Right renal cortex interstitium (tissue), 3 donors: Measurements from ENCODE around the gene KRT38. TPM values are rescaled to one million over a fixed set of nuclear protein-coding genes. Genes with fewer than 3 reads are reported as not detected.
A peak's percentile ranks its signal among the peaks of the same experiment; 100 is the strongest.

ENCODE experiments used
- DNase-seq, 3 donors: peaks; one replicate each; pipeline ENCODE4 v3.0.0-alpha.2; 2013; ENCODE audit warnings: low read depth in 3 of 3, low spot score in 2 of 3
- polyA plus RNA-seq, 3 donors: library from polyadenylated mRNA; unstranded; fragments of 120-200 nt; gene quantifications; one replicate each; pipeline ENCODE4 v1.2.1, GENCODE V29; 2013; ENCODE audit not compliant: insufficient read length in 3 of 3

Gene KRT38
- not detected for polyA plus RNA-seq

GRCh38 chr17:41440531-41441033, at the start of gene KRT38:
TSS of gene KRT38 (minus strand) at chr17:41440983. CDS start at chr17:41440921, 62 bp downstream.
- no peak for DNase-seq

GRCh38 chr17:41489531-41489930, 48.7 kb upstream of the KRT38 start, which contains the start of gene KRT36:
TSS of gene KRT36 (minus strand) at chr17:41489910. CDS start at chr17:41489864, 46 bp downstream.
- no peak for DNase-seq

GRCh38 chr17:41486809-41487530, 46.2 kb upstream of the KRT38 start:
- no peak for DNase-seq

- DNase-seq = no peak
These were observed 45.5 kb upstream of the KRT38 start for GRCh38 chr17:41486316-41486715.

GRCh38 chr17:41484920-41485904, 44.4 kb upstream of the KRT38 start:
- DNase-seq = no peak

GRCh38 chr17:41483991-41484826, 43.4 kb upstream of the KRT38 start:
- no peak for DNase-seq

- DNase-seq = no peak
These were observed 42.7 kb upstream of the KRT38 start for GRCh38 chr17:41483531-41483930.

- DNase-seq = peak in 2 of 3 donors; percentile 15 to 21
These were observed 40.3 kb upstream of the KRT38 start, which contains the start of gene KRT35 for GRCh38 chr17:41481036-41481435. TSS of gene KRT35 (minus strand) at chr17:41481151. CDS start at chr17:41481097, 54 bp downstream.

GRCh38 chr17:41480581-41480980, 39.8 kb upstream of the KRT38 start:
- DNase-seq = no peak

- no peak for DNase-seq
These were observed 39.4 kb upstream of the KRT38 start for GRCh38 chr17:41480136-41480535.

GRCh38 chr17:41478237-41478636, 37.5 kb upstream of the KRT38 start:
- no peak for DNase-seq

- no peak for DNase-seq
These were observed 36.4 kb upstream of the KRT38 start for GRCh38 chr17:41476866-41477815.

GRCh38 chr17:41475421-41475820, 34.6 kb upstream of the KRT38 start:
- DNase-seq = no peak

- no peak for DNase-seq
These were observed 34.1 kb upstream of the KRT38 start for GRCh38 chr17:41474863-41475262.

- no peak for DNase-seq
These were observed 27.6 kb upstream of the KRT38 start for GRCh38 chr17:41468346-41468745.

- no peak for DNase-seq
These were observed 26.8 kb upstream of the KRT38 start for GRCh38 chr17:41467561-41467960.

GRCh38 chr17:41466988-41467387, 26.2 kb upstream of the KRT38 start, which contains the start of gene KRT32:
TSS of gene KRT32 (minus strand) at chr17:41467386. CDS start at chr17:41467325, 61 bp downstream.
- no peak for DNase-seq

GRCh38 chr17:41464682-41465081, 23.9 kb upstream of the KRT38 start:
- no peak for DNase-seq

GRCh38 chr17:41464173-41464572, 23.4 kb upstream of the KRT38 start:
- DNase-seq = no peak
